ENCODE data around the gene EHBP1L1. TPM values are rescaled to one million over a fixed set of nuclear protein-coding genes. Genes with fewer than 3 reads are reported as not detected.

The EHBP1L1 gene
- total RNA-seq, 1 donor from 2014 or later = 4.7 TPM

- H3K4me2 ChIP-seq = peak overlapping the region; percentile 96
Measured at GRCh38 chr11:65557280-65558001, 18.4 kb upstream of the EHBP1L1 start.

GRCh38 chr11:65558002-65558929 is 17.6 kb upstream of the EHBP1L1 start, which contains the start of gene LTBP3:
Gene LTBP3, minus strand, starts transcription at chr11:65558359. Its CDS starts 400 bp downstream, at chr11:65557959.
- Histone ChIP-seq H3K4me1 (peaks cover 39% of the 10 kb centered on the region), H2AFZ (replicated peaks) (no peak within 1 kb of the TSS), H3K27me3 (peaks cover 66% of the 10 kb centered on the region), H3K36me3 (no peaks in the 10 kb centered on the region), H3K9ac (no peak within 1 kb of the TSS), H3K4me3 (peak within 1 kb of the TSS; percentile 71), H3K27ac (no peak within 1 kb of the TSS), H3K79me2 (ENCODE audit: low read depth) (no peaks in the 10 kb centered on the region), H3K9me3 (ENCODE audit: low read depth) (no peaks in the 10 kb centered on the region), H3K4me2 (peak within 1 kb of the TSS; percentile 96), H4K20me1 (ENCODE audit: low read depth) (no peaks in the 10 kb centered on the region), H3F3A (ENCODE audit: low read depth) (peaks cover 45% of the 10 kb centered on the region)
- peak; percentile 69 for DNase-seq (ENCODE audit: low spot score)
- Mint-ChIP-seq H3K9me3 (no peaks in the 10 kb centered on the region), H3K27me3 (ENCODE audit: insufficient read depth, low read depth) (peaks cover 17% of the 10 kb centered on the region), H3K36me3 (no peaks in the 10 kb centered on the region), H3K4me1 (peaks cover 62% of the 10 kb centered on the region), H3K4me3 (peak within 1 kb of the TSS; percentile 86), H3K27ac (peak within 1 kb of the TSS; percentile 79)
- TF ChIP-seq EZH2 (IDR thresholded peaks at IDR 0.05) = peak; percentile 46
- no peak for TF ChIP-seq EZH2phosphoT487 (IDR thresholded peaks at IDR 0.05)

More at GRCh38 chr11:65557280-65558001, 18.4 kb upstream of the EHBP1L1 start:
- Mint-ChIP-seq H3K9me3 (no peaks in the 10 kb centered on the region), H3K4me1 (peaks cover 65% of the 10 kb centered on the region), H3K4me3 (peak overlapping the region; percentile 86), H3K27me3 (ENCODE audit: insufficient read depth, low read depth) (peaks cover 17% of the 10 kb centered on the region), H3K36me3 (no peaks in the 10 kb centered on the region), H3K27ac (peak overlapping the region; percentile 79)
- H2AFZ ChIP-seq (replicated peaks) = no peak overlapping the region
- H3K4me1 ChIP-seq = peaks cover 44% of the 10 kb centered on the region
- H4K20me1 ChIP-seq (ENCODE audit: low read depth) = peaks cover 6% of the 10 kb centered on the region
- no peaks in the 10 kb centered on the region for H3K9me3 ChIP-seq (ENCODE audit: low read depth)
- no peaks in the 10 kb centered on the region for H3K79me2 ChIP-seq (ENCODE audit: low read depth)
- TF ChIP-seq, protein P1, sequence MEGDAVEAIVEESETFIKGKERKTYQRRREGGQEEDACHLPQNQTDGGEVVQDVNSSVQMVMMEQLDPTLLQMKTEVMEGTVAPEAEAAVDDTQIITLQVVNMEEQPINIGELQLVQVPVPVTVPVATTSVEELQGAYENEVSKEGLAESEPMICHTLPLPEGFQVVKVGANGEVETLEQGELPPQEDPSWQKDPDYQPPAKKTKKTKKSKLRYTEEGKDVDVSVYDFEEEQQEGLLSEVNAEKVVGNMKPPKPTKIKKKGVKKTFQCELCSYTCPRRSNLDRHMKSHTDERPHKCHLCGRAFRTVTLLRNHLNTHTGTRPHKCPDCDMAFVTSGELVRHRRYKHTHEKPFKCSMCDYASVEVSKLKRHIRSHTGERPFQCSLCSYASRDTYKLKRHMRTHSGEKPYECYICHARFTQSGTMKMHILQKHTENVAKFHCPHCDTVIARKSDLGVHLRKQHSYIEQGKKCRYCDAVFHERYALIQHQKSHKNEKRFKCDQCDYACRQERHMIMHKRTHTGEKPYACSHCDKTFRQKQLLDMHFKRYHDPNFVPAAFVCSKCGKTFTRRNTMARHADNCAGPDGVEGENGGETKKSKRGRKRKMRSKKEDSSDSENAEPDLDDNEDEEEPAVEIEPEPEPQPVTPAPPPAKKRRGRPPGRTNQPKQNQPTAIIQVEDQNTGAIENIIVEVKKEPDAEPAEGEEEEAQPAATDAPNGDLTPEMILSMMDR (IDR thresholded peaks at IDR 0.05) = no peak
- TF ChIP-seq EZH2phosphoT487 (IDR thresholded peaks at IDR 0.05) (no peak), EZH2 (IDR thresholded peaks at IDR 0.05) (no peak)
- peaks cover 52% of the 10 kb centered on the region for H3F3A ChIP-seq (ENCODE audit: low read depth)
- no peaks in the 10 kb centered on the region for H3K36me3 ChIP-seq
- H3K27me3 ChIP-seq = peaks cover 75% of the 10 kb centered on the region
- H3K27ac ChIP-seq = no peak overlapping the region
- H3K9ac ChIP-seq = no peak overlapping the region
- H3K4me3 ChIP-seq = peak overlapping the region; percentile 71
- peak; percentile 67 for DNase-seq (ENCODE audit: low spot score)

GRCh38 chr11:65558930-65559509 is 16.8 kb upstream of the EHBP1L1 start:
- no peaks in the 10 kb centered on the region for H3K9me3 ChIP-seq (ENCODE audit: low read depth)
- H3K27me3 Mint-ChIP-seq (ENCODE audit: insufficient read depth, low read depth) = peaks cover 20% of the 10 kb centered on the region
- no peak for DNase-seq (ENCODE audit: low spot score)
- no peaks in the 10 kb centered on the region for H3K79me2 ChIP-seq (ENCODE audit: low read depth)
- H2AFZ ChIP-seq (replicated peaks) = no peak overlapping the region
- no peaks in the 10 kb centered on the region for H3K9me3 Mint-ChIP-seq
- no peaks in the 10 kb centered on the region for H3K36me3 ChIP-seq
- H4K20me1 ChIP-seq (ENCODE audit: low read depth) = no peaks in the 10 kb centered on the region
- TF ChIP-seq, protein P1 (IDR thresholded peaks at IDR 0.05) = no peak
- TF ChIP-seq EZH2 (IDR thresholded peaks at IDR 0.05) (no peak), EZH2phosphoT487 (IDR thresholded peaks at IDR 0.05) (no peak)
- peaks cover 62% of the 10 kb centered on the region for H3K4me1 Mint-ChIP-seq
- peaks cover 32% of the 10 kb centered on the region for H3K4me1 ChIP-seq
- H3K9ac ChIP-seq = no peak overlapping the region
- no peak overlapping the region for H3K27ac Mint-ChIP-seq
- peak overlapping the region; percentile 71 for H3K4me3 ChIP-seq
- peak overlapping the region; percentile 80 for H3K4me3 Mint-ChIP-seq
- H3K27me3 ChIP-seq = peaks cover 59% of the 10 kb centered on the region
- no peaks in the 10 kb centered on the region for H3K36me3 Mint-ChIP-seq
- H3F3A ChIP-seq (ENCODE audit: low read depth) = peaks cover 41% of the 10 kb centered on the region
- H3K4me2 ChIP-seq = peak overlapping the region; percentile 96
- no peak overlapping the region for H3K27ac ChIP-seq

All from neural progenitor cell (in vitro differentiated cells).